Colonic mucosa (tissue), 4 donors: ENCODE results near the gene HAO1. TPM values are rescaled to one million over a fixed set of nuclear protein-coding genes. Genes with fewer than 3 reads are reported as not detected.

Experiments used
- DNase-seq: peaks from one replicate; pipeline ENCODE4 v3.0.0-alpha.2; 2020
- H3K27ac ChIP-seq: fragments of 200-600 bp; one replicate; pipeline ENCODE4 v1.8.0; 2021
- H3K27me3 ChIP-seq: fragments of 200-600 bp; one replicate; pipeline ENCODE4 v1.8.0; 2021
- H3K36me3 ChIP-seq: fragments of 200-600 bp; one replicate; pipeline ENCODE4 v1.8.0; 2021
- H3K4me1 ChIP-seq: fragments of 200-600 bp; one replicate; pipeline ENCODE4 v1.8.0; 2021; ENCODE audit warnings: mild to moderate bottlenecking
- H3K4me3 ChIP-seq: fragments of 200-600 bp; one replicate; pipeline ENCODE4 v1.8.0; 2021
- H3K9ac ChIP-seq, 2 donors: one replicate each; pipeline ENCODE4 v1.7.0; 2013; ENCODE audit warnings: control low read depth in 2 of 2, low read depth in 2 of 2, low read length in 2 of 2
- H3K9me3 ChIP-seq: fragments of 200-600 bp; one replicate; pipeline ENCODE4 v1.8.0; 2021
- intact Hi-C: fragments of 100-400 bp; cut with DNase I; formaldehyde crosslinking; loops from one replicate; pipeline ENCODE4 v1.14.1; 2022
- total RNA-seq, 2 donors: library from RNA; stranded (reverse); fragmentation: NEBNext Ultra II Directional in 1 of 2; extraction: Animal tissue kit (Norgen Biotek cat#: 25700) in 1 of 2; gene quantifications; one replicate each; pipeline ENCODE4 v1.2.1, GENCODE V29; 2021
- TF ChIP-seq, protein P1 (sequence below): fragments of 200-600 bp; IDR thresholded peaks from one replicate; pipeline ENCODE4 v1.8.0; 2022; ENCODE audit warnings: antibody characterized with exemption, mild to moderate bottlenecking
- donor health status: healthy.
- donor health status: DM: no; HTN: no; CAD: no.
- donor health status: DM: no; HTN: no; CAD: no.

The HAO1 gene
- total RNA-seq, 2 donors from 2014 or later = not detected

DNA sequence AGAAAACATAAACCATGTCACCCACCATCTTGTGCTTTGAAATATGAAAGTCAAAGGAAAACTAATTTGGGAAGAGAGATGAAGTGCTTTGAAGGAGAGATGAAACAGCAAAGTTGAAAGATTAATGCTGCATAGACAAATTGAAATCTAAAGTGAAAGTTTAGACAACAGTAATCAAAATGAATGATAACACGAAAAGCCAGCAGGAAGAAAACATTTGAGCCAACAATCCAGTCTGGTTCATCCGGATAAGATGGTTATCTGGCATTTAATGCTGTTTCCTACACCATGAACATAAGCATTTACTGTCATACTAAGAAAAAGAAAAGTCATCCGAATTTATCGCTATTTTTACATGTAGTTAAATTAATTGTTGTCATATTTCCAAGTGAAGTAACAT, 595 bp downstream of the HAO1 start:
- no peak overlapping the region for H3K27ac ChIP-seq
- TF ChIP-seq, protein P1, sequence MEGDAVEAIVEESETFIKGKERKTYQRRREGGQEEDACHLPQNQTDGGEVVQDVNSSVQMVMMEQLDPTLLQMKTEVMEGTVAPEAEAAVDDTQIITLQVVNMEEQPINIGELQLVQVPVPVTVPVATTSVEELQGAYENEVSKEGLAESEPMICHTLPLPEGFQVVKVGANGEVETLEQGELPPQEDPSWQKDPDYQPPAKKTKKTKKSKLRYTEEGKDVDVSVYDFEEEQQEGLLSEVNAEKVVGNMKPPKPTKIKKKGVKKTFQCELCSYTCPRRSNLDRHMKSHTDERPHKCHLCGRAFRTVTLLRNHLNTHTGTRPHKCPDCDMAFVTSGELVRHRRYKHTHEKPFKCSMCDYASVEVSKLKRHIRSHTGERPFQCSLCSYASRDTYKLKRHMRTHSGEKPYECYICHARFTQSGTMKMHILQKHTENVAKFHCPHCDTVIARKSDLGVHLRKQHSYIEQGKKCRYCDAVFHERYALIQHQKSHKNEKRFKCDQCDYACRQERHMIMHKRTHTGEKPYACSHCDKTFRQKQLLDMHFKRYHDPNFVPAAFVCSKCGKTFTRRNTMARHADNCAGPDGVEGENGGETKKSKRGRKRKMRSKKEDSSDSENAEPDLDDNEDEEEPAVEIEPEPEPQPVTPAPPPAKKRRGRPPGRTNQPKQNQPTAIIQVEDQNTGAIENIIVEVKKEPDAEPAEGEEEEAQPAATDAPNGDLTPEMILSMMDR = no peak
- no peak overlapping the region for H3K4me3 ChIP-seq
- H3K9me3 ChIP-seq = no peaks in the 10 kb centered on the region
- no peaks in the 10 kb centered on the region for H3K27me3 ChIP-seq
- DNase-seq = no peak
- no peaks in the 10 kb centered on the region for H3K4me1 ChIP-seq
- no peak overlapping the region for H3K9ac ChIP-seq
- H3K36me3 ChIP-seq = no peaks in the 10 kb centered on the region
- intact Hi-C loops = loop anchor here (10.0 kb wide), 1 partner anchor 785 kb away; no protein-coding TSS in a partner anchor

DNA sequence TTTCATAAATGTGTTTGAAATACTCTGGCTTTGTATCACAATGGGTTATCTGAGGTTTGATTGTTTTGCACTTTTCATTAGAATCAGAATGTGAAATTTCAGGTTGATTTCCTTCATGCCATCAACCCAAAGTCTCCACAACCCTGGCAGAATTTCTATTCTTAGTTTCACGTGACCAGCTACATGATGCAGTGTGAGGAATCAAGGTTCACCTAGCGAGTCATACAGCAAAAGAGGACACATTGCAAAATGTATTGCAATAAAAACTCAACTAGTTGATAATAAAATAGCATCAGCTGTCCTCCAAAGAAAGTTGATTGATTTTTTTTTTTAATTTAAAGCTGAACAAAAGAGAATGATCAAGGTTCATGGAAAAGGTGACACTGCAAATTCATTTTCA, 2.2 kb downstream of the HAO1 start:
- DNase-seq = no peak
- no peak overlapping the region for H3K27ac ChIP-seq
- intact Hi-C loops = loop anchor here (10.0 kb wide), 1 partner anchor 787 kb away; no protein-coding TSS in a partner anchor
- H3K9ac ChIP-seq = no peak overlapping the region
- no peaks in the 10 kb centered on the region for H3K27me3 ChIP-seq
- TF ChIP-seq, protein P1 = no peak
- no peaks in the 10 kb centered on the region for H3K4me1 ChIP-seq
- H3K36me3 ChIP-seq = no peaks in the 10 kb centered on the region
- H3K4me3 ChIP-seq = no peak overlapping the region
- H3K9me3 ChIP-seq = no peaks in the 10 kb centered on the region

DNA sequence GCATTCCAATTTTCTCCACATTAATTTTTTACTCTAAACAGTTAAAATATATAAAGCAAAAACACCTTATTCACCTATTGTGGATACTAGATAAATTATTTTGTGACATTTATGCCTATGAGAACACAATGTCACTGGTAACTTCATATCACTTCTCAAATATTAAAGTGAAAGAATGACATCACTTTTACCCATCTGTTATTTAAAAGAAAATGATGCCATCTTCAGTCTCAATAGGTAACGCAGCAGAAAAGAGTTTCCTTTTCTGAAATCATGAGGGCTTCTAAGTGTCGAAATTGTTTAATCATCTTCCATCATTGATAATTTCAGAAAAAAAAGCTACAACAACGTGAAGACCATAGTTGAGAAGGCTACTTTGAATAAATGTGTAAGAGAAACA, 2.9 kb downstream of the HAO1 start:
- Histone ChIP-seq H3K27me3 (no peaks in the 10 kb centered on the region), H3K9me3 (no peaks in the 10 kb centered on the region), H3K27ac (no peak overlapping the region), H3K9ac (no peak overlapping the region), H3K4me3 (no peak overlapping the region), H3K4me1 (no peaks in the 10 kb centered on the region), H3K36me3 (no peaks in the 10 kb centered on the region)
- intact Hi-C loops = loop anchor here (10.0 kb wide), 1 partner anchor 787 kb away; no protein-coding TSS in a partner anchor
- TF ChIP-seq, protein P1 = no peak
- no peak for DNase-seq

DNA sequence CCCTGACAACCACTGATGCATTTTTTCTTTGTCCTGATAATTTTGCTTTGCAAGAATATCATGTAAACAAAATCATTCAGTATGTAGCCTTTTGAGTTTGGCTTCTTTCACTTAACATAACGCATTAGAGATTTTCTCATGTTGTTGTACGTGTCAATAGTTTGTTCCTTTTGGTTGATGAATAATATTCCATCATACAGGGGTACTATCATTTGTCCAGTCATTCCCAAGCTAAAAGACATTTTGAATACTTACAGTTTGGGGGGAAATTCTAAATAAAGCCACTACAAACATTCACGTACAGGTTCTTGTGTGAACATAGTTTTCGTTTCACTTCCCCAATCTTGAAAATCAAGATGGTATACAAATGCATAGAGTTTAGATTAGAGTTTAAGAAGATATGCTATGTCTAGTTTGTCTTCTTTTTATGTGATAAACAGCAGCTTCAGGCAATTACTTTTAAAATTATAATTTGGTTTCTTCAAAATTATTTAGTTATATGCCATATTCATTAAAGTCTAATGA, 5.2 kb downstream of the HAO1 start:
- no peaks in the 10 kb centered on the region for H3K9me3 ChIP-seq
- no peak overlapping the region for H3K4me3 ChIP-seq
- TF ChIP-seq, protein P1 = no peak
- no peaks in the 10 kb centered on the region for H3K36me3 ChIP-seq
- H3K4me1 ChIP-seq = no peaks in the 10 kb centered on the region
- DNase-seq = no peak
- H3K27ac ChIP-seq = no peak overlapping the region
- intact Hi-C loops = loop anchor here (10.0 kb wide), 1 partner anchor 790 kb away; no protein-coding TSS in a partner anchor
- H3K27me3 ChIP-seq = no peaks in the 10 kb centered on the region
- H3K9ac ChIP-seq = no peak overlapping the region

GRCh38 chr20:7933346-7933745, 6.9 kb downstream of the HAO1 start:
- intact Hi-C loops = loop anchor here (10.0 kb wide), 1 partner anchor 791 kb away; no protein-coding TSS in a partner anchor
- DNase-seq = no peak
- Histone ChIP-seq H3K36me3 (no peaks in the 10 kb centered on the region), H3K4me3 (no peak overlapping the region), H3K4me1 (no peaks in the 10 kb centered on the region), H3K9ac (no peak overlapping the region), H3K9me3 (no peaks in the 10 kb centered on the region), H3K27ac (no peak overlapping the region), H3K27me3 (no peaks in the 10 kb centered on the region)
- TF ChIP-seq, protein P1 = no peak
